GM18951 (cell line): ENCODE results near the gene WSB1.
"Not testable (repeated sequence)": the region's sequence is repeated elsewhere in the genome, so short reads cannot be mapped to it uniquely, and the experiment has no call there.

Experiments used
- POLR2A ChIP-seq: IDR thresholded peaks from 4 replicates; pipeline ENCODE4 v1.6.1; 2011; ENCODE audit warnings: mild to moderate bottlenecking; ENCODE audit not compliant: insufficient read length, insufficient read depth; ENCODE audit errors: extremely low read depth
- in situ Hi-C: fragments of 300-500 bp; cut with MboI; formaldehyde crosslinking; loops from one replicate; pipeline ENCODE4 v1.12.0; 2022; ENCODE audit warnings: low sequenced_read_pairs, mixed read lengths, inconsistent platforms; ENCODE audit not compliant: unreplicated experiment

Gene WSB1

GRCh38 chr17:27265333-27265732, 28.6 kb upstream of the WSB1 start:
- in situ Hi-C loops: no loop called here
- TF ChIP-seq POLR2A: no peak

DNA sequence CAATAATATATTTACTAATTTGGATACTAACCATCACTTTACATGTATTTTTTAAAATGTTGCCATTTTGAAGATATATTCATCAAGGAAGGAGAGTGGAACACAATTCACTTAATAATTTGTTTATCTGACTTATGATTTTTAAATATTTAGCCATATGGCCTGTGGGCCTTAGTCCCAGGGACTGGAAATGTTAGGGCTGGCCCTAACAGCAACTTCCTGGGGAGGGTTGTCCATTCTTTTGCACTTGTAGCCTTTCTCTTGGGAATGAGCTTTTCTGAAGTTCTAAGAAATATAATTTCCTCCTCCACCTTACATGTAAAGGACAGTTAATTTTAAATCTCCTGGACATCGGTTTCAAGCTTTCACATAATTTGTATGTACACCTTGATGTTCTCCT, 27.7 kb upstream of the WSB1 start:
- no peak for TF ChIP-seq POLR2A
- in situ Hi-C loops: no loop called here

DNA sequence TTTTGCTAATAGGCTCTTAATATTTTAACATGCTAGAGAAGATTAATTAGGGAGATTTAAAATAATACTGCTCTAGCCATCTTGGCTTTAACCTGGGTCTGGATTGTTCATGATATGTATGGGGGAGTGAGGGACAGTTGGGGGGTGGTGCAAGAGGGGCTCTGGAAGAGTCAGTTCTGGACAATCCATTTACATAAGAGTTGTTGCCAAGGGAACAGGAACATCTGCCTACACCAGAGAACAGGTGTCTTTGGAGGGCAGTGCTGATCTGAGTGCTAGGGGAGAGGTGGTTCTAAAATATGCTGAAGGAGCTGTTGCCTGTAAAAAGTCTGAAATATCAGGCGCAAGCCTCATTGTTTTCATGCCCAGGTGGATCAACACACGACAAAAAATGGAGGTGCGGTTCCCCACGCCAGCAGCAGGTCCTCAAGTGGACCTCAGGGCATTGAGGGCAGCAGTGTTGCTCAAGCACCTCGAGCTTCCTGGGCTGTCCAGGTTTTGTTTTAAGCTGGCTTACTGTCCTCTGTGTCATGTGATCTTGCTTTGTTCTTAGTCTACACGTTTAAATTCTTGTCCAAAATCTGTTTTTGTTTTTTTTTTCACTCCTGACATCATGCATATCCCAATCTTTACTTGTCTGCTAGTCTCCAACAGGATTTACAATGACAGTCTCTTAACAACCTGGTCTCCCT, 25.4 kb upstream of the WSB1 start:
- in situ Hi-C loops: no loop called here
- no peak for TF ChIP-seq POLR2A

- in situ Hi-C loops: no loop called here
- no peak for TF ChIP-seq POLR2A
Observed at GRCh38 chr17:27269201-27269600, 24.7 kb upstream of the WSB1 start.

GRCh38 chr17:27269974-27270373, 23.9 kb upstream of the WSB1 start:
- in situ Hi-C loops: no loop called here
- no peak for TF ChIP-seq POLR2A

DNA sequence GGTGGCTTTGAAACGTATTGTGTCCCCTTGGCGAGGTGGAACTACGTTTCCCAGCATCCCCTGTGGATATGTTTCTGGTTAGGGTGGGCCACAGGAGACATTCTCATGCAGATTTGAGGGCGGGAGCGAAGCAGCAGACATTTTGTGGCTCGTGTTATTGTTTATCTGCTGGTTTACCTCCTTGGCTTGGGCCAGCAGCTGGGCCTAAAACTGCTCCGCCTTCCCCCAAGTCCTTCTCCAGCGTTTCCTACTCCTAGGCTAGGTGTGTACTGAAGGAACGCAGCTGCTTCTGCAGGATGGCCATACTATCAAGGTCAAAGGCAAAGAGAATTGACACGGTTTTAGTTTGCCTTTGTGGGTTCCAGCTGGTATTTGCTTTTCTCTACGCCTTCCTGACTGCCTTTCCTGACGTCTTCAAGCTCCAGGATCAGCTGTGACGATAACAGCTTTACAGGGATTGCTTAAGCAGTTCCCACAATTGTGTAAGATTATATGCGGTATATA, 17.2 kb upstream of the WSB1 start:
- in situ Hi-C loops: no loop called here
- TF ChIP-seq POLR2A: no peak

- in situ Hi-C loops: not testable (repeated sequence)
Observed at GRCh38 chr17:27279132-27279531, 14.8 kb upstream of the WSB1 start.

GRCh38 chr17:27280527-27280926, 13.4 kb upstream of the WSB1 start:
- TF ChIP-seq POLR2A: no peak
- in situ Hi-C loops: no loop called here

- no peak for TF ChIP-seq POLR2A
- in situ Hi-C loops: no loop called here
Observed at GRCh38 chr17:27281438-27281837, 12.5 kb upstream of the WSB1 start.

GRCh38 chr17:27282054-27282551, 11.8 kb upstream of the WSB1 start:
- in situ Hi-C loops: no loop called here
- TF ChIP-seq POLR2A: no peak

DNA sequence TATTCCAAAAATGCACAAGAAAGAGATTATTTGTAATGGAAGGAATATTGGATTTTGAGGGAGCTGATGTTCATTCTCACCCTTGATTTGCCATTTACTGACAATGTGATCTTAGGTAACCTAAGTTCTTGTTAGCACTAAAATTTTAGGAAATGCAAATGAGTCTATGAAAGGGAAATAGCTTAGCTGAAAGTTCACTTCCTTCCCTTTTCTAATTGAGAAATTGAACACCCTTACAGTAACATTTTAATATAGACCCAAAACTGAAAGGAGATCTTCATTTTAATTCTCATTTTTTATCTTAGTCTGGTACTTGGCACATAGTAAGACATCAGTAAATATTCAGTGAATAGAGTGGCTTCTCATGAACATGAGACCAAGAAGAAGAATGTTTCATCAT, 10.9 kb upstream of the WSB1 start:
- in situ Hi-C loops: no loop called here
- no peak for TF ChIP-seq POLR2A

DNA sequence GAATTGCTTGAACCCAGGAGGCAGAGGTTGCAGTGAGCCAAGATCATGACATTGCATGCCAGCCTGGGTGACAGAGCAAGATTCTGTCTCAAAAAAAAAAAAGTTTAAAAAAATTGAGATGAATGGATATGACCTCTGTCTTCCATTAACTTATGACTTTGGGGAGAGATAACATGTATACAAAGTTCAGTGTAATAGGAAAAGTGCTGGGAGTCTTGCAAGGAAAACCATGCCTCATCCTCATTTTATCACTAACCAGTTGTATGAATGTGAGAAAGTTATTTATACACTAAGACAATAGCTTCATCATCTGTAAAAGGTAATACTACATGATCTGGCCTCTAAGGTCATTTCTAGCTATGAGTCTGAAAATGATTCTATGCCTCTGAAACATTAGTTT, 10.2 kb upstream of the WSB1 start:
- in situ Hi-C loops: no loop called here
- no peak for TF ChIP-seq POLR2A

- in situ Hi-C loops: no loop called here
- no peak for TF ChIP-seq POLR2A
Observed at GRCh38 chr17:27284811-27285415, 9.0 kb upstream of the WSB1 start.

- in situ Hi-C loops: no loop called here
- TF ChIP-seq POLR2A: no peak
Observed at GRCh38 chr17:27285516-27285915, 8.4 kb upstream of the WSB1 start.
